SK-N-SH (cell line): ENCODE measurements around the gene CHST9. TPM values are rescaled to one million over a fixed set of nuclear protein-coding genes. Genes with fewer than 3 reads are reported as not detected.

Experiments
- CTCF ChIA-PET: fragments of 300-600, 350-600 bp; formaldehyde crosslinking; extraction: SDS; loops from one replicate; lab custom pipeline; 2021; lab: Yijun Ruan, JAX
- POLR2A ChIA-PET: fragments of 350-600 bp; sonication (Branson Sonifier 250); formaldehyde crosslinking; extraction: SDS; loops from one replicate; lab custom pipeline; 2020; ENCODE audit warnings: antibody characterized with exemption, inconsistent platforms; lab: Yijun Ruan, JAX
- DNase-seq: peaks from one replicate; pipeline ENCODE4 v3.0.0; 2012
- H2AFZ ChIP-seq: fragments of 200-600 bp; sonication (generic); 2 replicates; pipeline ENCODE4 v1.8.1; 2016; ENCODE audit warnings: antibody characterized with exemption, mild to moderate bottlenecking, low read depth
- H3F3A ChIP-seq: fragments of 200-600 bp; sonication (generic); replicated peaks from 2 replicates; pipeline ENCODE3; 2016; ENCODE audit warnings: antibody characterized with exemption, mild to moderate bottlenecking; ENCODE audit not compliant: insufficient read depth
- H3K27ac ChIP-seq, 2 experiments: fragments of 200-500 bp in 1 of 2; fragments of 200-600 bp in 1 of 2; sonication (Bioruptor generic) in 1 of 2; sonication (generic), shearing (Covaris generic) in 1 of 2; 2 replicates each; pipeline versions ENCODE4 v1.5.1 to v1.6.1; 2014 to 2016; ENCODE audit warnings: low read depth in 2 of 2, inconsistent platforms in 1 of 2, low read length in 1 of 2, mild to moderate bottlenecking in 1 of 2, mixed read lengths in 1 of 2
- H3K27me3 ChIP-seq: fragments of 200-600 bp; sonication (generic), shearing (Covaris generic); 2 replicates; pipeline ENCODE4 v1.6.1; 2016; ENCODE audit warnings: mixed run types; ENCODE audit not compliant: insufficient read depth
- H3K36me3 ChIP-seq, 2 experiments: fragments of 200-500 bp in 1 of 2; fragments of 200-600 bp in 1 of 2; sonication (Bioruptor generic) in 1 of 2; sonication (generic) in 1 of 2; replicated peaks in 1 of 2; 2 replicates each; pipeline versions ENCODE3 to v1.5.1; 2014 to 2016; ENCODE audit warnings: low read length in 1 of 2, mild to moderate bottlenecking in 1 of 2; ENCODE audit not compliant: insufficient read depth in 2 of 2, control insufficient read depth in 1 of 2
- H3K4me1 ChIP-seq, 2 experiments: fragments of 200-500 bp in 1 of 2; fragments of 200-600 bp in 1 of 2; sonication (Bioruptor generic) in 1 of 2; sonication (generic), shearing (Covaris generic) in 1 of 2; 2 replicates each; pipeline versions ENCODE4 v1.5.1 to v1.6.1; 2014 to 2016; ENCODE audit warnings: low read depth in 1 of 2, low read length in 1 of 2, mixed run types in 1 of 2; ENCODE audit not compliant: insufficient read depth in 2 of 2, control insufficient read depth in 1 of 2
- H3K4me2 ChIP-seq: fragments of 200-600 bp; sonication (generic), shearing (Covaris generic); 2 replicates; pipeline ENCODE4 v1.6.1; 2017; ENCODE audit warnings: mixed run types
- H3K4me3 ChIP-seq, 2 experiments: fragments of 200-500 bp in 1 of 2; fragments of 200-600 bp in 1 of 2; sonication (Bioruptor generic) in 1 of 2; sonication (generic), shearing (Covaris generic) in 1 of 2; 2 replicates each; pipeline versions ENCODE4 v1.5.1 to v1.8.1; 2014 to 2016; ENCODE audit warnings: low read depth in 2 of 2, inconsistent platforms in 1 of 2, low read length in 1 of 2, mild to moderate bottlenecking in 1 of 2, mixed read lengths in 1 of 2, moderate library complexity in 1 of 2
- H3K79me2 ChIP-seq: fragments of 200-600 bp; sonication (generic); 2 replicates; pipeline ENCODE4 v1.8.1; 2017; ENCODE audit warnings: mild to moderate bottlenecking; ENCODE audit not compliant: insufficient read depth
- H3K9ac ChIP-seq: fragments of 200-600 bp; sonication (generic); 2 replicates; pipeline ENCODE4 v1.6.1; 2017; ENCODE audit warnings: mixed run types
- H3K9me2 ChIP-seq: fragments of 200-600 bp; sonication (generic); 2 replicates; pipeline ENCODE4 v1.6.1; 2017; ENCODE audit warnings: mixed run types
- H3K9me3 ChIP-seq: fragments of 200-600 bp; sonication (generic); 2 replicates; pipeline ENCODE4 v1.6.1; 2017; ENCODE audit warnings: mixed run types, mild to moderate bottlenecking, moderate library complexity
- H4K20me1 ChIP-seq: fragments of 200-600 bp; sonication (generic); 2 replicates; pipeline ENCODE4 v1.6.1; 2017; ENCODE audit warnings: mild to moderate bottlenecking, mixed run types; ENCODE audit not compliant: insufficient read depth
- CHD2 ChIP-seq: fragments of 150-350 bp; IDR thresholded peaks from 2 replicates; pipeline ENCODE4 v1.6.1; 2018; ENCODE audit warnings: low read length; ENCODE audit not compliant: partially characterized antibody
- CTCF ChIP-seq: fragments of 200-600 bp; sonication (generic); IDR thresholded peaks from 2 replicates; pipeline ENCODE4 v1.6.1; 2017; ENCODE audit warnings: antibody characterized with exemption, mild to moderate bottlenecking, moderate library complexity
- ELF1 ChIP-seq: IDR thresholded peaks from 2 replicates; pipeline ENCODE4 v1.4.0; 2012
- EP300 ChIP-seq, 2 experiments: IDR thresholded peaks; 2 replicates each; pipeline versions ENCODE4 v1.4.0 to v1.6.1; 2012; ENCODE audit warnings: borderline replicate concordance in 1 of 2, low read depth in 1 of 2, low read length in 1 of 2
- FOSL2 ChIP-seq: IDR thresholded peaks from 2 replicates; pipeline ENCODE4 v1.4.0; 2012; ENCODE audit warnings: low read depth, mild to moderate bottlenecking, moderate library complexity, borderline replicate concordance
- GABPA ChIP-seq: IDR thresholded peaks from 2 replicates; pipeline ENCODE4 v1.4.0; 2012; ENCODE audit warnings: low read depth, mild to moderate bottlenecking
- IRF3 ChIP-seq: fragments of 150-350 bp; IDR thresholded peaks from 2 replicates; pipeline ENCODE4 v1.6.1; 2016; ENCODE audit warnings: mild to moderate bottlenecking, low read depth, low read length
- JUND ChIP-seq: IDR thresholded peaks from 2 replicates; pipeline ENCODE4 v1.4.0; 2012
- MXI1 ChIP-seq: IDR thresholded peaks from 2 replicates; pipeline ENCODE4 v1.6.1; 2012; ENCODE audit warnings: mild to moderate bottlenecking, low read depth, low read length, improper control_type of control experiment
- NRF1 ChIP-seq: IDR thresholded peaks from 2 replicates; pipeline ENCODE4 v1.6.1; 2012; ENCODE audit warnings: low read depth, mild to moderate bottlenecking, low read length
- RAD21 ChIP-seq: IDR thresholded peaks from 2 replicates; pipeline ENCODE4 v1.6.1; 2012; ENCODE audit warnings: mild to moderate bottlenecking, low read length
- RCOR1 ChIP-seq: fragments of 150-350 bp; IDR thresholded peaks from 2 replicates; pipeline ENCODE4 v1.6.1; 2017; ENCODE audit warnings: antibody characterized with exemption, low read length
- SIN3A ChIP-seq: IDR thresholded peaks from 2 replicates; pipeline ENCODE4 v1.6.1; 2012; ENCODE audit warnings: low read depth, mild to moderate bottlenecking, low read length, moderate library complexity, borderline replicate concordance
- SMC3 ChIP-seq: IDR thresholded peaks from 2 replicates; pipeline ENCODE4 v1.6.1; 2012; ENCODE audit warnings: low read depth, low read length, improper control_type of control experiment
- TAF1 ChIP-seq: IDR thresholded peaks from 2 replicates; pipeline ENCODE4 v1.6.1; 2012; ENCODE audit warnings: low read depth, mild to moderate bottlenecking, low read length, moderate library complexity, borderline replicate concordance
- TCF12 ChIP-seq: IDR thresholded peaks from 2 replicates; pipeline ENCODE4 v1.4.0; 2012
- TEAD4 ChIP-seq: IDR thresholded peaks from 2 replicates; pipeline ENCODE4 v1.4.0; 2012; ENCODE audit warnings: mild to moderate bottlenecking, borderline replicate concordance; ENCODE audit not compliant: insufficient read depth
- USF2 ChIP-seq: fragments of 150-350 bp; IDR thresholded peaks from 2 replicates; pipeline ENCODE4 v1.6.1; 2017; ENCODE audit warnings: antibody characterized with exemption, low read length, low read depth, borderline replicate concordance
- YY1 ChIP-seq: IDR thresholded peaks from 2 replicates; pipeline ENCODE4 v1.4.0; 2012; ENCODE audit warnings: low read depth, mild to moderate bottlenecking
- WGBS: methylation state at CpG from one replicate; pipeline ENCODE4 v1.1.6; 2017; ENCODE audit warnings: low lambda C conversion rate; 5-methylcytosine and 5-hydroxymethylcytosine counted together
- polyA plus RNA-seq, 3 experiments: library from polyadenylated mRNA; depleted of rRNA; stranded (reverse); fragments of >200 nt; gene quantifications; 2 replicates each; pipeline ENCODE4 v1.2.3, GENCODE V29; 2012

CHST9 gene
- polyA plus RNA-seq, 1 of the 3 experiments (the other 2 are of a cell fraction), result not detected

- H3K9me2 ChIP-seq, result no peaks in the 10 kb centered on the region
- H3K4me3 ChIP-seq, result no peak overlapping the region
- ChIA-PET CTCF (interaction anchor here (0.7 kb wide), 1 partner anchor 22 kb away, joined by 3 read pairs; no protein-coding TSS in a partner anchor), POLR2A (interaction anchor here (0.6 kb wide), 1 partner anchor 80 kb away, joined by 3 read pairs; no protein-coding TSS in a partner anchor)
- TF ChIP-seq CHD2 (no peak), NRF1 (no peak), TAF1 (no peak), TEAD4 (no peak), EP300 (IDR thresholded peaks at IDR 0.05; ENCODE audit: borderline replicate concordance in 1 of 2, low read depth in 1 of 2, low read length in 1 of 2) (no peak), MXI1 (no peak), TCF12 (no peak), GABPA (no peak), ELF1 (no peak), RAD21 (no peak)
- no peaks in the 10 kb centered on the region for H3K9me3 ChIP-seq
- no peaks in the 10 kb centered on the region for H3F3A ChIP-seq
- 52% methylated on average over 1 of the region's 1 CpG for WGBS
- H3K4me1 ChIP-seq, result no peaks in the 10 kb centered on the region
- no peak overlapping the region for H3K27ac ChIP-seq
- H3K79me2 ChIP-seq, result no peaks in the 10 kb centered on the region
- no peak overlapping the region for H2AFZ ChIP-seq
- H3K27me3 ChIP-seq, result no peaks in the 10 kb centered on the region
- no peaks in the 10 kb centered on the region for H4K20me1 ChIP-seq
- no peaks in the 10 kb centered on the region for H3K36me3 ChIP-seq
- no peak overlapping the region for H3K4me2 ChIP-seq
- H3K9ac ChIP-seq, result no peak overlapping the region
- no peak for DNase-seq
Measured at GRCh38 chr18:27081701-27082100, 103.4 kb downstream of the CHST9 start.

GRCh38 chr18:27075828-27076227 lies 109.3 kb downstream of the CHST9 start:
- H3K9me3 ChIP-seq, result no peaks in the 10 kb centered on the region
- H3K4me2 ChIP-seq, result no peak overlapping the region
- POLR2A ChIA-PET, result no interaction called here
- WGBS, result 53% methylated on average over 3 of the region's 3 CpGs
- no peak overlapping the region for H3K27ac ChIP-seq
- H3K4me3 ChIP-seq, result no peak overlapping the region
- H3K27me3 ChIP-seq, result no peaks in the 10 kb centered on the region
- no peaks in the 10 kb centered on the region for H3K79me2 ChIP-seq
- no peaks in the 10 kb centered on the region for H4K20me1 ChIP-seq
- H3F3A ChIP-seq, result no peaks in the 10 kb centered on the region
- TF ChIP-seq YY1 (no peak), RCOR1 (no peak), FOSL2 (no peak), SMC3 (no peak), SIN3A (no peak), TCF12 (no peak), JUND (no peak), IRF3 (no peak), CTCF (no peak), USF2 (no peak)
- no peak overlapping the region for H2AFZ ChIP-seq
- no peaks in the 10 kb centered on the region; a peak in 1 of 4 replicates for H3K4me1 ChIP-seq
- H3K9me2 ChIP-seq, result no peaks in the 10 kb centered on the region
- CTCF ChIA-PET, result no interaction called here
- H3K9ac ChIP-seq, result no peak overlapping the region
- no peaks in the 10 kb centered on the region for H3K36me3 ChIP-seq
- no peak for DNase-seq
